Measurements from ENCODE around the gene SKP2.

- no peak for TF ChIP-seq BHLHE40 (IDR thresholded peaks at IDR 0.05; ENCODE audit: borderline replicate concordance)
- TF ChIP-seq L3MBTL2 (conservative IDR thresholded peaks at IDR 0.05), result no peak
- no peak for TF ChIP-seq HDGF (IDR thresholded peaks at IDR 0.05; ENCODE audit: borderline replicate concordance)
- TF ChIP-seq PKNOX1 (IDR thresholded peaks at IDR 0.05), result no peak
- TF ChIP-seq SP1 (IDR thresholded peaks at IDR 0.05), result no peak
- TF ChIP-seq FOXM1 (IDR thresholded peaks at IDR 0.05; ENCODE audit: borderline replicate concordance), result no peak
- TF ChIP-seq CTBP1 (IDR thresholded peaks at IDR 0.05; ENCODE audit: borderline replicate concordance), result no peak
- no peak for TF ChIP-seq ZNF384 (IDR thresholded peaks at IDR 0.05)
- no peak for TF ChIP-seq FOXK2 (IDR thresholded peaks at IDR 0.05)
- no peak for TF ChIP-seq TARDBP (IDR thresholded peaks at IDR 0.05)
- TF ChIP-seq NFRKB (IDR thresholded peaks at IDR 0.05), result no peak
- TF ChIP-seq ELF4 (IDR thresholded peaks at IDR 0.05), result no peak
- TF ChIP-seq SUZ12 (IDR thresholded peaks at IDR 0.05), result no peak
- no peak for TF ChIP-seq FOXA1 (IDR thresholded peaks at IDR 0.05)
These were observed 26.6 kb downstream of the SKP2 start for GRCh38 chr5:36178524-36178890.

Measured in HEK293T (cell line).